ENCODE data around the gene AOAH. TPM values are rescaled to one million over a fixed set of nuclear protein-coding genes. Genes with fewer than 3 reads are reported as not detected.

AOAH gene
- total RNA-seq, 1 donor from 2014 or later, result 7.4 TPM

- no peak overlapping the region for H3K27ac ChIP-seq
- no peak for DNase-seq (ENCODE audit: extremely low spot score in 2 of 2)
- intact Hi-C loops (cut with DNase I), result no loop called here
- TF ChIP-seq POLR2A (IDR thresholded peaks at IDR 0.05) (no peak), CTCF (IDR thresholded peaks at IDR 0.05) (no peak), POLR2AphosphoS5 (IDR thresholded peaks at IDR 0.05; ENCODE audit: insufficient read depth in 1 of 2, low read depth in 1 of 2) (no peak)
- H3K9me3 ChIP-seq, result no peaks in the 10 kb centered on the region
- no peaks in the 10 kb centered on the region for H3K27me3 ChIP-seq
- no peaks in the 10 kb centered on the region for H3K4me1 ChIP-seq
- no peaks in the 10 kb centered on the region for H3K36me3 ChIP-seq
- H3K4me3 ChIP-seq, result no peak overlapping the region
Measured at GRCh38 chr7:36521911-36522310, 202.4 kb downstream of the AOAH start.

- Histone ChIP-seq H3K9me3 (no peaks in the 10 kb centered on the region), H3K4me3 (no peak overlapping the region), H3K27me3 (no peaks in the 10 kb centered on the region), H3K27ac (no peak overlapping the region), H3K4me1 (no peaks in the 10 kb centered on the region), H3K36me3 (no peaks in the 10 kb centered on the region)
- intact Hi-C loops (cut with DNase I), result no loop called here
- DNase-seq (ENCODE audit: extremely low spot score in 2 of 2), result no peak
- TF ChIP-seq CTCF (IDR thresholded peaks at IDR 0.05) (no peak), POLR2AphosphoS5 (IDR thresholded peaks at IDR 0.05; ENCODE audit: insufficient read depth in 1 of 2, low read depth in 1 of 2) (no peak), POLR2A (IDR thresholded peaks at IDR 0.05) (no peak)
Measured at GRCh38 chr7:36521133-36521532, 203.2 kb downstream of the AOAH start.

- TF ChIP-seq POLR2A (IDR thresholded peaks at IDR 0.05) (no peak), CTCF (IDR thresholded peaks at IDR 0.05) (no peak), POLR2AphosphoS5 (IDR thresholded peaks at IDR 0.05; ENCODE audit: insufficient read depth in 1 of 2, low read depth in 1 of 2) (no peak)
- intact Hi-C loops (cut with DNase I), result no loop called here
- Histone ChIP-seq H3K36me3 (no peaks in the 10 kb centered on the region), H3K4me1 (no peaks in the 10 kb centered on the region), H3K4me3 (no peak overlapping the region), H3K27me3 (no peaks in the 10 kb centered on the region), H3K9me3 (no peaks in the 10 kb centered on the region), H3K27ac (no peak overlapping the region)
- DNase-seq (ENCODE audit: extremely low spot score in 2 of 2), result no peak
Measured at GRCh38 chr7:36515847-36516246, 208.4 kb downstream of the AOAH start.

GRCh38 chr7:36514289-36515243 lies 209.7 kb downstream of the AOAH start:
- no peak overlapping the region for H3K27ac ChIP-seq
- no peaks in the 10 kb centered on the region for H3K27me3 ChIP-seq
- DNase-seq (ENCODE audit: extremely low spot score in 2 of 2), result no peak
- H3K4me1 ChIP-seq, result no peaks in the 10 kb centered on the region
- no peak overlapping the region for H3K4me3 ChIP-seq
- TF ChIP-seq CTCF (IDR thresholded peaks at IDR 0.05) (no peak), POLR2A (IDR thresholded peaks at IDR 0.05) (no peak), POLR2AphosphoS5 (IDR thresholded peaks at IDR 0.05; ENCODE audit: insufficient read depth in 1 of 2, low read depth in 1 of 2) (no peak)
- no peaks in the 10 kb centered on the region for H3K9me3 ChIP-seq
- H3K36me3 ChIP-seq, result no peaks in the 10 kb centered on the region
- intact Hi-C loops (cut with DNase I), result no loop called here

- no peaks in the 10 kb centered on the region for H3K9me3 ChIP-seq
- H3K4me1 ChIP-seq, result no peaks in the 10 kb centered on the region
- H3K27ac ChIP-seq, result no peak overlapping the region
- TF ChIP-seq POLR2AphosphoS5 (IDR thresholded peaks at IDR 0.05; ENCODE audit: insufficient read depth in 1 of 2, low read depth in 1 of 2) (no peak), CTCF (IDR thresholded peaks at IDR 0.05) (no peak), POLR2A (IDR thresholded peaks at IDR 0.05) (no peak)
- DNase-seq (ENCODE audit: extremely low spot score in 2 of 2), result peak in 1 of 2 donors; percentile 77
- H3K36me3 ChIP-seq, result no peaks in the 10 kb centered on the region
- H3K27me3 ChIP-seq, result no peaks in the 10 kb centered on the region
- intact Hi-C loops (cut with DNase I), result no loop called here
- H3K4me3 ChIP-seq, result no peak overlapping the region
Measured at GRCh38 chr7:36513393-36513792, 210.9 kb downstream of the AOAH start.
